ENCODE measurements around the gene PITPNB.

PITPNB gene

GRCh38 chr22:27878541-27878940 lies 40.5 kb downstream of the PITPNB start:
- no peak for DNase-seq

- DNase-seq, result no peak
Measured at GRCh38 chr22:27877501-27877900, 41.6 kb downstream of the PITPNB start.

- no peak for DNase-seq
Measured at GRCh38 chr22:27876684-27877083, 42.4 kb downstream of the PITPNB start.

- no peak for DNase-seq
Measured at GRCh38 chr22:27875951-27876350, 43.1 kb downstream of the PITPNB start.

- no peak for DNase-seq
Measured at GRCh38 chr22:27874764-27875163, 44.3 kb downstream of the PITPNB start.

- DNase-seq, result no peak
Measured at GRCh38 chr22:27874185-27874584, 44.9 kb downstream of the PITPNB start.

- no peak for DNase-seq
Measured at GRCh38 chr22:27873472-27873871, 45.6 kb downstream of the PITPNB start.

GRCh38 chr22:27872488-27872887 lies 46.6 kb downstream of the PITPNB start:
- DNase-seq, result no peak

- no peak for DNase-seq
Measured at GRCh38 chr22:27871306-27872014, 47.6 kb downstream of the PITPNB start.

- DNase-seq, result no peak
Measured at GRCh38 chr22:27870234-27871191, 48.5 kb downstream of the PITPNB start.

- DNase-seq, result no peak
Measured at GRCh38 chr22:27868732-27869282, 50.2 kb downstream of the PITPNB start.

GRCh38 chr22:27867953-27868731 lies 50.9 kb downstream of the PITPNB start:
- DNase-seq, result no peak

- no peak for DNase-seq
Measured at GRCh38 chr22:27867085-27867952, 51.7 kb downstream of the PITPNB start.

- DNase-seq, result no peak
Measured at GRCh38 chr22:27866135-27867084, 52.6 kb downstream of the PITPNB start.

- DNase-seq, result no peak
Measured at GRCh38 chr22:27865496-27865895, 53.6 kb downstream of the PITPNB start.

- DNase-seq, result no peak
Measured at GRCh38 chr22:27863556-27863955, 55.5 kb downstream of the PITPNB start.

- DNase-seq, result no peak
Measured at GRCh38 chr22:27863001-27863400, 56.1 kb downstream of the PITPNB start.

GRCh38 chr22:27859336-27859735 lies 59.7 kb downstream of the PITPNB start:
- no peak for DNase-seq

- DNase-seq, result no peak
Measured at GRCh38 chr22:27858626-27859025, 60.4 kb downstream of the PITPNB start.

- DNase-seq, result no peak
Measured at GRCh38 chr22:27857443-27857842, 61.6 kb downstream of the PITPNB start.

- no peak for DNase-seq
Measured at GRCh38 chr22:27856386-27856785, 62.7 kb downstream of the PITPNB start.
